Uterus (tissue), 2 donors: ENCODE results near the gene GTSF1L.

Experiments used
- POLR2A ChIP-seq, 2 donors: fragments of 450-650 bp; IDR thresholded peaks; one replicate each; pipeline ENCODE4 v1.6.1; 2016; ENCODE audit warnings: antibody characterized with exemption in 2 of 2, mild to moderate bottlenecking in 1 of 2, moderate library complexity in 1 of 2
- TF ChIP-seq, protein P1 (sequence below), 4 experiments: fragments of 200-600 bp in 2 of 4; fragments of 450-650 bp in 2 of 4; sonication (generic) in 2 of 4; IDR thresholded peaks; one replicate each; pipeline ENCODE4 v1.5.1; 2016 to 2019; ENCODE audit warnings: antibody characterized with exemption in 4 of 4, mild to moderate bottlenecking in 2 of 4, moderate library complexity in 1 of 4

DNA sequence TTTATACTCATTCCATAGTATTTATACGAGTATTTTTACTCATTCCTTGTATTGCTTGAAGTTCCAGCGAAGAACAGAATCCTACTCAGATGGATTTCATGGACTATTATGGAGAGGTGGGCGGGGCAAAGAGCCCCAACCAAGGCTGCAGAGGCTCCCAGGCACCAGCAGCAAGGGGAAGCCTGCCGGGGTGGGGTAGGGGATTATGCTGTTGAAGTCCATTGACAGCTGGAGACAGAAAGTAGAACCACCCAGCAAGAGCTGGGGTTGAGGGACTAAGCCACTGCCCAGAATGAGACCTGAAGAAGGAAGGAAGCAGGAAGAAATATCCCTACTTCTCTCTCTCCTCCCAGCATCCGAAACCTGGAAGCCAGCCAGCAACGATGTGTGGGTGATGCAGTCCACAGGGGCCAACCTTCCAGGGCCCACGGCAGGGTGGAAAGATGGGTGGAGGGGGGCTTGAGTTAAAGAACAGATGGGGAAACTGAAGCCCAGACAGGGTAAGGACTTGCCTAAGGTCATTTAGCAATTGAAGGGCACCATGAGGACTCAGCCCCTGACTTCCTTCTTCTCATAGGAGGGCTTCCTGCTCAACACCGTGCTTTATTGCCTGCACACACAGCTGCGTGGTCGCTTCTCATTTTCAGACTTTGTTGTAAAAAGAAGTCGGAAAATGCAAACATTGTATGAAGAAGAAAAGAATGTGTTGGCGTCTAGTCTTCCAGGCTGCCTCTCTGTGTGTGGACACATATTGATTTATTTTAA, 18.3 kb upstream of the GTSF1L start:
- TF ChIP-seq, protein P1, sequence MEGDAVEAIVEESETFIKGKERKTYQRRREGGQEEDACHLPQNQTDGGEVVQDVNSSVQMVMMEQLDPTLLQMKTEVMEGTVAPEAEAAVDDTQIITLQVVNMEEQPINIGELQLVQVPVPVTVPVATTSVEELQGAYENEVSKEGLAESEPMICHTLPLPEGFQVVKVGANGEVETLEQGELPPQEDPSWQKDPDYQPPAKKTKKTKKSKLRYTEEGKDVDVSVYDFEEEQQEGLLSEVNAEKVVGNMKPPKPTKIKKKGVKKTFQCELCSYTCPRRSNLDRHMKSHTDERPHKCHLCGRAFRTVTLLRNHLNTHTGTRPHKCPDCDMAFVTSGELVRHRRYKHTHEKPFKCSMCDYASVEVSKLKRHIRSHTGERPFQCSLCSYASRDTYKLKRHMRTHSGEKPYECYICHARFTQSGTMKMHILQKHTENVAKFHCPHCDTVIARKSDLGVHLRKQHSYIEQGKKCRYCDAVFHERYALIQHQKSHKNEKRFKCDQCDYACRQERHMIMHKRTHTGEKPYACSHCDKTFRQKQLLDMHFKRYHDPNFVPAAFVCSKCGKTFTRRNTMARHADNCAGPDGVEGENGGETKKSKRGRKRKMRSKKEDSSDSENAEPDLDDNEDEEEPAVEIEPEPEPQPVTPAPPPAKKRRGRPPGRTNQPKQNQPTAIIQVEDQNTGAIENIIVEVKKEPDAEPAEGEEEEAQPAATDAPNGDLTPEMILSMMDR (IDR thresholded peaks at IDR 0.05): no peak
- TF ChIP-seq POLR2A (IDR thresholded peaks at IDR 0.05): no peak
